ENCODE results near the gene PTGDS.
A peak's percentile ranks its signal among the peaks of the same experiment; 100 is the strongest.

Gene PTGDS

GRCh38 chr9:136991993-136992818 is 14.9 kb downstream of the PTGDS start, which contains the start of gene PAXX (continued):
- TF ChIP-seq ZBTB26 (tag by site-specific recombination; optimal IDR thresholded peaks at IDR 0.05), result peak; percentile 70
- TF ChIP-seq, protein P1, sequence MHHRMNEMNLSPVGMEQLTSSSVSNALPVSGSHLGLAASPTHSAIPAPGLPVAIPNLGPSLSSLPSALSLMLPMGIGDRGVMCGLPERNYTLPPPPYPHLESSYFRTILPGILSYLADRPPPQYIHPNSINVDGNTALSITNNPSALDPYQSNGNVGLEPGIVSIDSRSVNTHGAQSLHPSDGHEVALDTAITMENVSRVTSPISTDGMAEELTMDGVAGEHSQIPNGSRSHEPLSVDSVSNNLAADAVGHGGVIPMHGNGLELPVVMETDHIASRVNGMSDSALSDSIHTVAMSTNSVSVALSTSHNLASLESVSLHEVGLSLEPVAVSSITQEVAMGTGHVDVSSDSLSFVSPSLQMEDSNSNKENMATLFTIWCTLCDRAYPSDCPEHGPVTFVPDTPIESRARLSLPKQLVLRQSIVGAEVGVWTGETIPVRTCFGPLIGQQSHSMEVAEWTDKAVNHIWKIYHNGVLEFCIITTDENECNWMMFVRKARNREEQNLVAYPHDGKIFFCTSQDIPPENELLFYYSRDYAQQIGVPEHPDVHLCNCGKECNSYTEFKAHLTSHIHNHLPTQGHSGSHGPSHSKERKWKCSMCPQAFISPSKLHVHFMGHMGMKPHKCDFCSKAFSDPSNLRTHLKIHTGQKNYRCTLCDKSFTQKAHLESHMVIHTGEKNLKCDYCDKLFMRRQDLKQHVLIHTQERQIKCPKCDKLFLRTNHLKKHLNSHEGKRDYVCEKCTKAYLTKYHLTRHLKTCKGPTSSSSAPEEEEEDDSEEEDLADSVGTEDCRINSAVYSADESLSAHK (tag by site-specific recombination; IDR thresholded peaks at IDR 0.05), result 0 out of 2 replicates have a peak, but pooled peaks have one; percentile 10
- no peak for TF ChIP-seq ZNF133 (tag by site-specific recombination; IDR thresholded peaks at IDR 0.05)
- TF ChIP-seq, protein P2, sequence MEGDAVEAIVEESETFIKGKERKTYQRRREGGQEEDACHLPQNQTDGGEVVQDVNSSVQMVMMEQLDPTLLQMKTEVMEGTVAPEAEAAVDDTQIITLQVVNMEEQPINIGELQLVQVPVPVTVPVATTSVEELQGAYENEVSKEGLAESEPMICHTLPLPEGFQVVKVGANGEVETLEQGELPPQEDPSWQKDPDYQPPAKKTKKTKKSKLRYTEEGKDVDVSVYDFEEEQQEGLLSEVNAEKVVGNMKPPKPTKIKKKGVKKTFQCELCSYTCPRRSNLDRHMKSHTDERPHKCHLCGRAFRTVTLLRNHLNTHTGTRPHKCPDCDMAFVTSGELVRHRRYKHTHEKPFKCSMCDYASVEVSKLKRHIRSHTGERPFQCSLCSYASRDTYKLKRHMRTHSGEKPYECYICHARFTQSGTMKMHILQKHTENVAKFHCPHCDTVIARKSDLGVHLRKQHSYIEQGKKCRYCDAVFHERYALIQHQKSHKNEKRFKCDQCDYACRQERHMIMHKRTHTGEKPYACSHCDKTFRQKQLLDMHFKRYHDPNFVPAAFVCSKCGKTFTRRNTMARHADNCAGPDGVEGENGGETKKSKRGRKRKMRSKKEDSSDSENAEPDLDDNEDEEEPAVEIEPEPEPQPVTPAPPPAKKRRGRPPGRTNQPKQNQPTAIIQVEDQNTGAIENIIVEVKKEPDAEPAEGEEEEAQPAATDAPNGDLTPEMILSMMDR (tag by site-specific recombination; IDR thresholded peaks at IDR 0.05), result peak; percentile 33; the same call in 1 of the 2 replicates
- no peak for TF ChIP-seq ZNF449 (tag by site-specific recombination; IDR thresholded peaks at IDR 0.05)
- no peak for TF ChIP-seq ZNF18 (tag by site-specific recombination; IDR thresholded peaks at IDR 0.05)
- no peak for TF ChIP-seq ZNF404 (tag by site-specific recombination; IDR thresholded peaks at IDR 0.05)
- TF ChIP-seq KLF8 (tag by site-specific recombination; IDR thresholded peaks at IDR 0.05), result peak; percentile 85
- TF ChIP-seq ZNF140 (tag by site-specific recombination; IDR thresholded peaks at IDR 0.05), result no peak
- no peak for TF ChIP-seq ZNF138 (tag by site-specific recombination; IDR thresholded peaks at IDR 0.05; ENCODE audit: borderline replicate concordance)
- no peak for TF ChIP-seq ZNF211 (tag by site-specific recombination; IDR thresholded peaks at IDR 0.05; ENCODE audit: low read depth)
- TF ChIP-seq, protein P3, sequence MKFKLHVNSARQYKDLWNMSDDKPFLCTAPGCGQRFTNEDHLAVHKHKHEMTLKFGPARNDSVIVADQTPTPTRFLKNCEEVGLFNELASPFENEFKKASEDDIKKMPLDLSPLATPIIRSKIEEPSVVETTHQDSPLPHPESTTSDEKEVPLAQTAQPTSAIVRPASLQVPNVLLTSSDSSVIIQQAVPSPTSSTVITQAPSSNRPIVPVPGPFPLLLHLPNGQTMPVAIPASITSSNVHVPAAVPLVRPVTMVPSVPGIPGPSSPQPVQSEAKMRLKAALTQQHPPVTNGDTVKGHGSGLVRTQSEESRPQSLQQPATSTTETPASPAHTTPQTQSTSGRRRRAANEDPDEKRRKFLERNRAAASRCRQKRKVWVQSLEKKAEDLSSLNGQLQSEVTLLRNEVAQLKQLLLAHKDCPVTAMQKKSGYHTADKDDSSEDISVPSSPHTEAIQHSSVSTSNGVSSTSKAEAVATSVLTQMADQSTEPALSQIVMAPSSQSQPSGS (tag by site-specific recombination; IDR thresholded peaks at IDR 0.05; ENCODE audit: low read depth), result no peak
- no peak for TF ChIP-seq ZNF514 (tag by site-specific recombination; IDR thresholded peaks at IDR 0.05)
- TF ChIP-seq, protein P4, sequence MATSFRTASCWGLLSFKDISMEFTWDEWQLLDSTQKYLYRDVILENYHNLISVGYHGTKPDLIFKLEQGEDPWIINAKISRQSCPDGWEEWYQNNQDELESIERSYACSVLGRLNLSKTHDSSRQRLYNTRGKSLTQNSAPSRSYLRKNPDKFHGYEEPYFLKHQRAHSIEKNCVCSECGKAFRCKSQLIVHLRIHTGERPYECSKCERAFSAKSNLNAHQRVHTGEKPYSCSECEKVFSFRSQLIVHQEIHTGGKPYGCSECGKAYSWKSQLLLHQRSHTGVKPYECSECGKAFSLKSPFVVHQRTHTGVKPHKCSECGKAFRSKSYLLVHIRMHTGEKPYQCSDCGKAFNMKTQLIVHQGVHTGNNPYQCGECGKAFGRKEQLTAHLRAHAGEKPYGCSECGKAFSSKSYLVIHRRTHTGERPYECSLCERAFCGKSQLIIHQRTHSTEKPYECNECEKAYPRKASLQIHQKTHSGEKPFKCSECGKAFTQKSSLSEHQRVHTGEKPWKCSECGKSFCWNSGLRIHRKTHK (tag by site-specific recombination; IDR thresholded peaks at IDR 0.05), result no peak
- no peak for TF ChIP-seq ZNF830 (tag by site-specific recombination; IDR thresholded peaks at IDR 0.05; ENCODE audit: low read depth)
- TF ChIP-seq MYNN (tag by site-specific recombination; IDR thresholded peaks at IDR 0.05; ENCODE audit: borderline replicate concordance), result no peak
- no peak for TF ChIP-seq ZNF518A (tag by site-specific recombination; conservative IDR thresholded peaks at IDR 0.05; ENCODE audit: low read depth)
- no peak for TF ChIP-seq SETDB1 (IDR thresholded peaks at IDR 0.05; ENCODE audit: insufficient read length, low read length)
- no peak for TF ChIP-seq ZSCAN18 (tag by site-specific recombination; IDR thresholded peaks at IDR 0.05)

Data from HEK293 (cell line).